ENCODE results near the gene MACROD2.

Gene MACROD2

DNA sequence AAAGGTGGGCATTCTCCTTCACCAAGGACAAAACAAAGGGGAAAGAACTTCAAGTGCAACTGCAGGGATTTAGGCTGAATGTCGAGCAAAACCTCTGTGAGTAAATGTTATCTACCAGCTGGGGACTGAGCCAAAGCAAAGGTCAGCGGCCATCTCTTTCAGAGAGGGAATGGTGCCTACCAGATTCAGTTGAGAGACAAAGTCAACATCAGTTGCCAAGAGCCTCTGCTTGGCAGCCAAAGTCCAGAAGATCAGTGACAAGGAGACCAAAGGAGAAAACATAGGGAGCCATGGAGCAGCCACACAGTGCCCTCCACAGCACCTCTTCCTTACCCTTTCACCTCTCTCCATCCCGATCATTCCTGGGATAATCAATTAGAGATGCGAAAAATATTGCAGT lies 2105.5 kb downstream of the MACROD2 start:
- H3K4me3 ChIP-seq (ENCODE audit: low read depth in 1 of 2, low read length in 1 of 2) = no peak overlapping the region
- H3K27me3 ChIP-seq = no peaks in the 10 kb centered on the region
- no peak for TF ChIP-seq CTCF (IDR thresholded peaks at IDR 0.05)
- no peak overlapping the region for H3K27ac ChIP-seq
- H3K9me3 ChIP-seq = no peaks in the 10 kb centered on the region
- H3K36me3 ChIP-seq = no peaks in the 10 kb centered on the region
- no peaks in the 10 kb centered on the region for H3K4me1 ChIP-seq (ENCODE audit: control insufficient read depth in 1 of 2, insufficient read depth in 1 of 2, low read depth in 1 of 2, low read length in 1 of 2)
